ENCODE measurements around the gene PSPN.

- TF ChIP-seq CTCF (IDR thresholded peaks at IDR 0.05; ENCODE audit: low read depth, low read length), result no peak
- TF ChIP-seq EZH2phosphoT487 (IDR thresholded peaks at IDR 0.05; ENCODE audit: low read depth), result no peak
Observed at GRCh38 chr19:6364353-6364752, 11.4 kb downstream of the PSPN start.

Data from OCI-LY3 (cell line).